Tibial nerve (tissue), 3 donors: Measurements from ENCODE around the gene MEF2C.

Source experiments
- CTCF ChIP-seq, 5 experiments: fragments of 200-600 bp in 3 of 5; fragments of 450-650 bp in 2 of 5; sonication (generic) in 3 of 5; IDR thresholded peaks; one replicate each; pipeline ENCODE4 v1.5.1; 2016 to 2019; ENCODE audit warnings: antibody characterized with exemption in 5 of 5, mild to moderate bottlenecking in 3 of 5, moderate library complexity in 2 of 5
- POLR2A ChIP-seq, 2 donors: fragments of 450-650 bp; IDR thresholded peaks; one replicate each; pipeline ENCODE4 v1.6.1; 2017; ENCODE audit warnings: antibody characterized with exemption in 2 of 2, mild to moderate bottlenecking in 2 of 2, moderate library complexity in 2 of 2

GRCh38 chr5:88745093-88745696 lies 137.8 kb downstream of the MEF2C start:
- TF ChIP-seq CTCF (IDR thresholded peaks at IDR 0.05) (no peak), POLR2A (IDR thresholded peaks at IDR 0.05) (no peak)
